ENCODE measurements around the gene CFD.

CFD gene

DNA sequence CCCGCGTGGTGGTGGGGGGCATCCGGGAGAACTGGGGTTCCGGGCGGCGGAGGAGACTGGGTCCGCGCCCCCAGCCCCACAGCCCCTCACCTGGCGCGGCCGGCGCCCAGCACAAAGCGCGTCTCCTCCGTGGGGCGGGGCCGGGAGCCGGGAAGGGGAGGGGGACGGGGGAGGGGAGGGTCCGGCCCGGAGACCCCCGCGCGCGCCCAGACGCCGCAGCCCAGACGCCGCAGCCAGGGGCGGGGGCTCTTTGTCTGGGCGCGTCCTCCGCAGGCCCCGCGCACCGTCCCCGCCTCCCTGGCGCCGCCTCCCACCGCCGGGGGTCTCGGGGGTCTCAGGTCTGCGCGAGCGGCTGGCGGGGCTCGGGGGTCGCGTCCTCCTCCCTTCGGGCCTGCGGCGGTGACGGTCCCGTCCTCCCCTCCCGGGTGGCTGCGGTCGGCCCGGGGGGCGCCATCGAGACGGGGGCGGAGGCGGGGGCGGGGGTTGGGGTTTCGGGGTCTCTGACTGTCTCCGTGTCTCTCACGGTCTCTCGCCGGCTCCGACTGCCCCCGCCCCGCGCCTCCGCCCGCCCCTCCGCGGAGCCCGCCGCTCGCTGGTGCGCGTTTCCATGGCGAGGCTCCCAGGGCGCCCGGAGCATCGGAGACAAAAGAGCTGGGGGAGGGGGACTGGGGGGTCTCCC lies 37.5 kb upstream of the CFD start, which contains the start of gene PLPPR3:
Gene PLPPR3, minus strand, starts transcription at position 131 of the 679 bp plus-strand sequence. CDS start 396 bp downstream, outside the sequence.
- H3K4me1 ChIP-seq, result no peaks in the 10 kb centered on the region
- no peaks in the 10 kb centered on the region for H3K27me3 ChIP-seq (ENCODE audit: control insufficient read depth, insufficient read depth, low read length)
- TF ChIP-seq, protein P1, sequence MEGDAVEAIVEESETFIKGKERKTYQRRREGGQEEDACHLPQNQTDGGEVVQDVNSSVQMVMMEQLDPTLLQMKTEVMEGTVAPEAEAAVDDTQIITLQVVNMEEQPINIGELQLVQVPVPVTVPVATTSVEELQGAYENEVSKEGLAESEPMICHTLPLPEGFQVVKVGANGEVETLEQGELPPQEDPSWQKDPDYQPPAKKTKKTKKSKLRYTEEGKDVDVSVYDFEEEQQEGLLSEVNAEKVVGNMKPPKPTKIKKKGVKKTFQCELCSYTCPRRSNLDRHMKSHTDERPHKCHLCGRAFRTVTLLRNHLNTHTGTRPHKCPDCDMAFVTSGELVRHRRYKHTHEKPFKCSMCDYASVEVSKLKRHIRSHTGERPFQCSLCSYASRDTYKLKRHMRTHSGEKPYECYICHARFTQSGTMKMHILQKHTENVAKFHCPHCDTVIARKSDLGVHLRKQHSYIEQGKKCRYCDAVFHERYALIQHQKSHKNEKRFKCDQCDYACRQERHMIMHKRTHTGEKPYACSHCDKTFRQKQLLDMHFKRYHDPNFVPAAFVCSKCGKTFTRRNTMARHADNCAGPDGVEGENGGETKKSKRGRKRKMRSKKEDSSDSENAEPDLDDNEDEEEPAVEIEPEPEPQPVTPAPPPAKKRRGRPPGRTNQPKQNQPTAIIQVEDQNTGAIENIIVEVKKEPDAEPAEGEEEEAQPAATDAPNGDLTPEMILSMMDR (IDR thresholded peaks at IDR 0.05), result no peak
- peak within 1 kb of the TSS; percentile 59 for H3K4me2 ChIP-seq (ENCODE audit: low read length)
- no peak within 1 kb of the TSS for H3K27ac ChIP-seq
- peak within 1 kb of the TSS; percentile 63 for H2AFZ ChIP-seq
- no peaks in the 10 kb centered on the region for H3K9me3 ChIP-seq (ENCODE audit: control insufficient read depth, low read length)
- H3K4me3 ChIP-seq (ENCODE audit: low read depth, low read length), result no peak within 1 kb of the TSS
- no peaks in the 10 kb centered on the region for H3K79me2 ChIP-seq
- no peak within 1 kb of the TSS for H3K9ac ChIP-seq
- no peaks in the 10 kb centered on the region for H3K36me3 ChIP-seq (ENCODE audit: control insufficient read depth, insufficient read depth, low read length)

GRCh38 chr19:823565-824121 lies 35.8 kb upstream of the CFD start:
- H3K4me1 ChIP-seq, result no peaks in the 10 kb centered on the region
- no peak overlapping the region for H3K9ac ChIP-seq
- H3K36me3 ChIP-seq (ENCODE audit: control insufficient read depth, insufficient read depth, low read length), result no peaks in the 10 kb centered on the region
- no peak overlapping the region for H3K4me2 ChIP-seq (ENCODE audit: low read length)
- H3K27me3 ChIP-seq (ENCODE audit: control insufficient read depth, insufficient read depth, low read length), result no peaks in the 10 kb centered on the region
- TF ChIP-seq, protein P1 (IDR thresholded peaks at IDR 0.05), result no peak
- no peak overlapping the region for H3K27ac ChIP-seq
- no peaks in the 10 kb centered on the region for H3K79me2 ChIP-seq
- H2AFZ ChIP-seq, result no peak overlapping the region
- no peaks in the 10 kb centered on the region for H3K9me3 ChIP-seq (ENCODE audit: control insufficient read depth, low read length)
- no peak overlapping the region for H3K4me3 ChIP-seq (ENCODE audit: low read depth, low read length)

GRCh38 chr19:824885-825284 lies 34.6 kb upstream of the CFD start:
- H3K27ac ChIP-seq, result no peak overlapping the region
- H3K9ac ChIP-seq, result no peak overlapping the region
- TF ChIP-seq, protein P1 (IDR thresholded peaks at IDR 0.05), result no peak
- no peaks in the 10 kb centered on the region for H3K4me1 ChIP-seq
- H3K9me3 ChIP-seq (ENCODE audit: control insufficient read depth, low read length), result no peaks in the 10 kb centered on the region
- no peak overlapping the region for H3K4me2 ChIP-seq (ENCODE audit: low read length)
- no peaks in the 10 kb centered on the region for H3K79me2 ChIP-seq
- H3K27me3 ChIP-seq (ENCODE audit: control insufficient read depth, insufficient read depth, low read length), result no peaks in the 10 kb centered on the region
- no peaks in the 10 kb centered on the region for H3K36me3 ChIP-seq (ENCODE audit: control insufficient read depth, insufficient read depth, low read length)
- no peak overlapping the region for H2AFZ ChIP-seq
- H3K4me3 ChIP-seq (ENCODE audit: low read depth, low read length), result no peak overlapping the region

DNA sequence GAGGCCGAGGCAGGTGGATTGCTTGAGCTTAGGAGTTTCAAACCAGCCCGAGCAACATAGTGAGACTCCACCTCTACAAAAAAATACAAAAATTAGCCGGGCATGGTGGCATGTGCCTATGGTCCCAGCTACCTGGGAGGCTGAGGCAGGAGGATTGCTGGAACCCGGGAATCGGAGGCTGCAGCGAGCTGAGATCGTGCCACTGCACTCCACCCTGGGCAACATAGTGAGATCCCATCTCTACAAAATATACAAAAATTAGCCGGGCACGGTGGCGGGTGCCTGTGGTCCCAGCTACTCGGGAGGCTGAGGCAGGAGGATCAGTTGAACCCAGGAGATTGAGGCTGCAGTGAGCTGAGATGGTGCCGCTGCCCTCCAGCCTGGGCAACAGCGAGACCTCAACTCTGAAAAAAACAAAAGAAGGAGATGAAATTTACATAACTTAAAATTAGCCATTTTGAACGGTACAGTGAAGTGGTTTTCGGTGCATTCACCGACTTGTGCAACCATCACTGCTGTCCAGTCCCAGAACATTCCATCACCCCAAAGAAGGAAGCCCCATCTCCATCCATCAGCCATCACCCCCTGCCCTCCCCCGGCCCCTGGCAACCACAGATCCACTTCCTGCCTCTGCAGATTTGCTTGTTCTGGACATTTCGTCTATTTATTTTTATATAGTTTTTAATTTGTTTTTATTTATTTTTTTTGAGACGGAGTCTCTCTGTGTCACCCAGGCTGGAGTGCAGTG lies 33.4 kb upstream of the CFD start:
- Histone ChIP-seq H3K4me2 (ENCODE audit: low read length) (no peak overlapping the region), H3K36me3 (ENCODE audit: control insufficient read depth, insufficient read depth, low read length) (no peaks in the 10 kb centered on the region), H3K9me3 (ENCODE audit: control insufficient read depth, low read length) (no peaks in the 10 kb centered on the region), H3K9ac (no peak overlapping the region), H2AFZ (no peak overlapping the region), H3K4me1 (no peaks in the 10 kb centered on the region), H3K4me3 (ENCODE audit: low read depth, low read length) (no peak overlapping the region), H3K27ac (no peak overlapping the region), H3K79me2 (no peaks in the 10 kb centered on the region), H3K27me3 (ENCODE audit: control insufficient read depth, insufficient read depth, low read length) (no peaks in the 10 kb centered on the region)
- TF ChIP-seq, protein P1 (IDR thresholded peaks at IDR 0.05), result no peak

Measured in parathyroid adenoma (tissue), 2 donors.